Stimulated activated CD8-positive, alpha-beta memory T cell treated with anti-CD3 and anti-CD28 coated beads, Interleukin-12 subunit alpha, Interleukin-12 subunit beta, amount 100 ng/mL, for 24 hours (primary cell): ENCODE results near the gene CYFIP2.
"Not testable (repeated sequence)": the region's sequence is repeated elsewhere in the genome, so short reads cannot be mapped to it uniquely, and the experiment has no call there.

Experiments
- DNase-seq: peaks from one replicate; pipeline ENCODE4 v3.0.0-alpha.2; 2020; ENCODE audit errors: extremely low read depth

Gene CYFIP2

GRCh38 chr5:157389103-157389502 lies 123.2 kb downstream of the CYFIP2 start:
- DNase-seq, result no peak

- no peak for DNase-seq
These were observed 124.2 kb downstream of the CYFIP2 start for GRCh38 chr5:157390133-157390532.

- DNase-seq, result peak; percentile 42
These were observed 124.8 kb downstream of the CYFIP2 start for GRCh38 chr5:157390551-157391297.

GRCh38 chr5:157398305-157398704 lies 132.4 kb downstream of the CYFIP2 start:
- DNase-seq, result no peak

GRCh38 chr5:157400741-157401495 lies 135.0 kb downstream of the CYFIP2 start:
- no peak for DNase-seq

- DNase-seq, result no peak
These were observed 149.9 kb downstream of the CYFIP2 start for GRCh38 chr5:157415838-157416237.

GRCh38 chr5:157419521-157419920 lies 153.6 kb downstream of the CYFIP2 start:
- DNase-seq, result not testable (repeated sequence)

- DNase-seq, result not testable (repeated sequence)
These were observed 164.0 kb downstream of the CYFIP2 start for GRCh38 chr5:157429920-157430319.

GRCh38 chr5:157431544-157432200 lies 165.7 kb downstream of the CYFIP2 start:
- DNase-seq, result no peak

GRCh38 chr5:157434096-157434495 lies 168.2 kb downstream of the CYFIP2 start:
- no peak for DNase-seq

GRCh38 chr5:157443041-157443549 lies 177.2 kb downstream of the CYFIP2 start:
- DNase-seq, result no peak

GRCh38 chr5:157444224-157444623 lies 178.3 kb downstream of the CYFIP2 start:
- no peak for DNase-seq
